Raji (cell line): ENCODE measurements around the gene UNC50.

Source experiments
- POLR2A ChIP-seq: IDR thresholded peaks from 2 replicates; pipeline ENCODE4 v1.6.1; 2011; ENCODE audit warnings: low read depth, low read length, control low read depth; ENCODE audit not compliant: insufficient read depth

Gene UNC50

DNA sequence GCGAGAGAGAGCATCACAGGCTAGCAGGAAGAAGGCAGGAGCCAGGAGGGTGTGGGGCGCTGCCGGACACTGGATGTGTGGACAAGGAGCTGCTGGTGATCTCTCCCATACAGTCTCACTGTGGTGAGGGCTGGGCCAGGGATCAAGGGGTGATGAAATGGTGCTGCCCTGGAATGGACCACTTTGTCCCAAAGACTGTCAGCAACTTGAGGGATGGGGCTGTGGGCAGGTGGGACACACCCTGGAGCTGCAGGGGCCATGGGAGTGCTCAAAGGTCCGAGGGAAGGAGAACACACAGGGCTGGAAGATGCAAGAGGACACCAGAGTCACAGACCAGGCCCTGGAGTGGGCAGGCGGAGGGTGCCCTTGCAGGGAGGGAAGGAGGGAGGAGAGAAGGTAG, 38.0 kb upstream of the UNC50 start:
- TF ChIP-seq POLR2A, result no peak

DNA sequence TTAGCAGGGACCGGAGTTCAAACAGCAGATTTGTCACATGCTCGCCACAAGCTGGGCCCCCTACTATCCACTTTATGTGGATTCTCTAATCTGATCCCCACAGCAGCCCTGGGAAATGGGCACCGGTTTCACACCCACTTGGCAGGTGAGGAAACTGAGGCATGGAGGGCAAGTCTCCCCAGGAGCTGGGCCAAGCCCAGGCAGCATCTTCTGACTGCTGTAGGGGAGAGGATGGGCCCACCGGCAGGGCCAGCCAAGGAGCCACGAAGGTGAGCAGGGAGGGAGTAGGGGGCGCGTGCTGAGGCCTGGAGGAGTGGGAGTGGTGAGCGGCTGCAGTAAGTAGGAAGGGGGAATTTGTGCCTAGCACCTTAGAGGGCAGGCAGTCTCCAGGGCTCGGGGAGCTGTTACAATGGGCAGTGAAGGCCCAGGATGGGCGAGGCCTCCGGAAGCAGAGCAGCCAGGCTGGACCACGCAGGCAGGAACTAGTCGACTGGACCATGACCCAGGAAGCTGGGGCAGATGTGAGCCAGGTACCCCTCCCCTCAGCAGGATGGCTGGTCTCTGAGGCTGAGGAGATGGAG, 37.2 kb upstream of the UNC50 start:
- no peak for TF ChIP-seq POLR2A

DNA sequence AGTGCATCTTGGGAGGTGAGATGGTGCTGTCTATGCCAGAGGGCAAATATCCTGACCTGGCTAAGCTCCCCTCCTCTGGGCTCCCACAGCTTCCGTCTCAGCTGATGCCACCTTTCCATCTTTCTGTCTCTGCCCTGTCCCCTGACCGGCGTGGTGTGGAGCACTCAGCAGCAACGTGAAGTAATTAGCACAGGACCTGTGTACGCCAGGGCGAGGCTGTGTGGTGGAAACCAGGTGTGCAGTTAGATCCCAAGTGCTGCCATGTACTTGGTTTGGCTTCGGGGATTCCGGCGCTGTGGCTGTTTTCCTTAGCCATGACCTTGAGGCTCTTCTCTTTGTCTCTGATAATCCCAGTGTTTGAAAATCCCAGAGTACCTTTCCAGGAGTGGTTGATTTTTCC, 36.6 kb upstream of the UNC50 start:
- no peak for TF ChIP-seq POLR2A

DNA sequence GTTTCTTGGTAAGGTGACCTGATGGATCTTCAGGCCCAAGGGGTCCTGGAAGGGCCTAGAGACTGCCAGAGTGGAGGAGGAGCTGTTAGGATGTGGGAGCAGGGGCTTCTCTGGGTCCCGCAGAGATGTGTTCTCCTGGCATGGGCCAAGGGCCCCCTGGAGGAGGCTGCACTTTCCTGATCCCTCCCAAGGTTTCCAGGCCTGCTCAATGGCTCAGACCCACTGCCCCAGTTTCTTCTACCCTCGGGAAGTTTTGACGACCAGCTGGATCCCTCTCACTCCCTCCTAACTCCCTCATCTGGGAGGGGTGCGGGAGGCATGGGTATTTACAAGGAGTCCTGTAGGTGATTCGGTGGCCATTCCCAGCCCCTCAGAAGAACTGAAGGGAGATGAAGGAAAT, 36.2 kb upstream of the UNC50 start:
- no peak for TF ChIP-seq POLR2A

DNA sequence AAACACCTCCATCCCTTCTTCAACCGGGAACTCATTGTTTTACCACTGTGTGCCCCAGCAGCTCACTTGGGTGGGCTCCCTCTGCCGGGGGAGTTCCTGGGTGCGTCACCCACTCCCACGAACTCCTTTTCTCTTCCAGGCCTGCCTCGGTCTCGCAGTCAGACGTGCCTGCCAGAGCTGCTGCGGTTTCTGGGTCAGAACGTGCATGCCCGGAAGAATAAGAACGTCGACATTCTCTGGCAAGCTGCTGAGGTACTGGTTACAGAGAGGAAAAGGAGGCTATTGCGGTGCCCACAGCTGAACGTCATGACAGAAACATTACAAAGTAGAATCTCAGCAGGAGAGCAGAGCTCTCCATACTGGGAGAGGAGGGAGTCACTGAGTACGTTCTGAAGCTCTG, 35.7 kb upstream of the UNC50 start:
- TF ChIP-seq POLR2A, result no peak

DNA sequence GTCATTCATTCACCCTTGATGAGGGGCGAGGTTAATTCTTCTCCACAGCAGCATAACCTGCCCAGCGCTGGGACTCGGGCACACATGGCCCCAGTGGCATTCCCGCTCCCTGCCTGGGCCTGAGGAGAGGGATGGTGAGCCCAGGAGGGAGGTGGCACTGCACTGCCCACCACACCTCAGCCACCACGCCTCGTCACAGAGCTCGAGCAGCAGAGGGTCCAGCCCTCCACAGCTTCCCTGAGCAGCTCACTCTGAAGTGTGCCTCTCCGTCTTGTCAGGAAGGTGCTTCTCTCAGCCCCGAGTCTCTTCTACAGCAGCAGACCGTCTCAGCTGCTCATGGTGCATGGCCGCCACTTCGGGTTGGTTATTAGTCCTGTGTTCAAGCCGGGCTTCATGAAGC, 35.0 kb upstream of the UNC50 start:
- no peak for TF ChIP-seq POLR2A

DNA sequence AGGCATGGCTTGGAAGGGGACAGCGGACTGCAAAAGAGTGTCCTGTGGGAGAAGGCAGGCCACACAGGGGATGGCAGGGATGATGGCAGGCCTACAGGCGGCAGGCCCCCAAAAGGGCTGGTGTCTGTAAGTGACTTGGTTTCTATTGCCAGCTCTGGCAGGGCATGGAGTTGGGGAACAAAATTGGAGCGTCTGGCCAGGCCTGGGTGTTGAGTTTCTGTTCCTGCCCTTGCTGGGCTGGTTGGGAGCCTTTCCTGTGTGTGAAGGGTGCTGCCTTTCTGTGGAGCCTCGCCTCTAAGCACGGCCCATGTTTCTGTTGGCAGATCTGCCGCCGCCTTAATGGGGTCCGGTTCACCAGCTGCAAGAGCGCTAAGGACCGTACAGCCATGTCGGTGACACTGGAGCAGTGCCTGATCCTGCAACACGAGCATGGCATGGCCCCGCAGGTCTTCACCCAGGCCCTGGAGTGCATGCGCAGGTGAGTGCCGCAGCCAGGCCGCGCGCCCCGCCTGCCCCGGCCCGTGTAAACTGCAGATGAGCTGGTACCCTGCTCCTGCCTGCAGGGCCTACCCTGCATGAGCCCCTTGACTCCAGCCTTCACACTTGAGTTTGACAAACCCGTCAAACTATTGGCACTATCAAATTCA, 31.6 kb upstream of the UNC50 start:
- no peak for TF ChIP-seq POLR2A

DNA sequence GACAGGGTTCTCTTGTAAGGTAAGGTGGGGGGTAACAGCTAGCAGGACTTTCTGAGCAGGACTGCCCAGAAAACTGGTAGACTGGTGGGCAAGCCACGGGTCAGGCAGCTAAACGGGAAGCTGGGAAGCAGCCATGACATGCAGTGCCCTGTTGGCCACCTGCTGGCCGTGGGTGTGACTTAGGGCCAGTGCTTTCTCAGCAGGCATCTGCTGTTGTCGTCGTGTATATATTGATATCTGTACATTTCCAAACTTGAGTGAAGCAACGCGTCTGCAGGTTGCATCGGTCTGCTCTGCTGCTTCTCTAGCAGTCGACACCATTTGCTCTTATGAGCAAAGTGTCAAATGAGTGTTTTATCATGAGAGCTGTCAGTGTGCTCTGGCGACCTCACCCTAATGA, 31.1 kb upstream of the UNC50 start:
- TF ChIP-seq POLR2A, result no peak

DNA sequence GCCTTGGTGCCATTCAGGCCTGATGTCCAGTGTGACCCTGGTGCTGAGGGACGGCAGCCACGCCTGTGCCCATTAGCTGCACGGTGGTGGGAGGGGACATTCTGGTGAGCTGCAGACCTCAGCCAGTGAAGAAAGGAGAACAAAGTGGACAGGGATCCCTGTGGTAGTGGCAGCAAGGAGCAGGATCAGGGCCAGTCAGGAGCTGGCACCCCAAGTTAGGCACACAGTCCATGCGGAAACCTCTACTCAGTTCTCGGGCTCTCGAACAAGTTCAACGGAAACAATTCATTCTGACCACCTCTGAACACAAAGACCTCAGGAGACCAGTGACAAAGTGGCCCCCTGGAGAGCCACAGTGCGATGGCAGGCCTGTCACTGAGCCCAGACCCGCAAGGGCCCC, 30.2 kb upstream of the UNC50 start:
- no peak for TF ChIP-seq POLR2A

DNA sequence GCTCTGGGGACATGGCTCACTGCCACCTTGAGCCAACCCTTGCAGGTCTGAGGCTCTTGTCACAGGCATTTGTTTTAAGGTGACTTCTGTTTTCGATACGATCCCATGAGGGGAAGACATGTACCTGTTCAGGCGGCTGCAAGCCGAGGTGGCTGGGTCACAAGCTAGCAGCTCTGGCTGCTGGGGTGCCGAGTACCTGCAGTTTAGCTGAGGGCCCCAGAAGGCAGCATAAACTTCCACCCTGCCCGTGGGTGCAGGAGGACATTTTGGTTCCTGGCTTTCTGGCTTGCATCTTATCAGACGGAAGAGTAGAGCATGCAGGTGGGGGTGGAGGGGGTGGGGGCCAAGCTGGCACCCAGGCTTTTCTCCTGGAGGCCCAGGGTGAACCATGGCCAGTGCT, 28.5 kb upstream of the UNC50 start:
- TF ChIP-seq POLR2A, result no peak

DNA sequence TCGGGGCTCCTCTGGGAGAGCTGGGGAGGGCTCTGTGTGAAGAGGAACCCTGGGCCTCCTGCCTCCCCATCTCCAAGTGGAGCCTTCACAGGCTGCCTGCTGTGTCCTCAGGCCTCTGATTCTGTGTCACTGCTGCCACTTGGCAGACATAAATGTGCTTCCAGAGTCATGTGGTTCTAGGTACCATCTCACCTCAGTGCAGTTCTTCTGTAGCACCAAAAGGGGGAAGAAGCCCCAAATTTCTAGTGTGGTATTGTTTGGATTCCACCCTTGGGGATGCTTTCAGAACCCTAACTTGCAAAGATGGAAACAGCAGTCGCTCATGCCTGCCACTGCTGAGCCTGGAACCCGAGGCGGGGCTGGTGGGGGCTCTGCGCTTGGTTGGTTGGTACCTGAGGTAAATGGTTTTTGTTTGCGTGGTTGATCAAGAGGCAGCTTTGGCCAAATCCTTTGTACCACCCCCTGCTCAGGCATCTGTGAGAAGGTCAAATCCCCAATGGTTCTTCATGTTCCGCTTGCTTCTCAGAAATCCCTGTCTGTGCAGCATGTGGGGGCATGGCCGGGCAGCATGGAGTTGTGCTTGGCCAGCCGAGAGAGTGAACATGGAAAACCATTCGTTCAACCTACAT, 27.6 kb upstream of the UNC50 start:
- TF ChIP-seq POLR2A, result no peak

DNA sequence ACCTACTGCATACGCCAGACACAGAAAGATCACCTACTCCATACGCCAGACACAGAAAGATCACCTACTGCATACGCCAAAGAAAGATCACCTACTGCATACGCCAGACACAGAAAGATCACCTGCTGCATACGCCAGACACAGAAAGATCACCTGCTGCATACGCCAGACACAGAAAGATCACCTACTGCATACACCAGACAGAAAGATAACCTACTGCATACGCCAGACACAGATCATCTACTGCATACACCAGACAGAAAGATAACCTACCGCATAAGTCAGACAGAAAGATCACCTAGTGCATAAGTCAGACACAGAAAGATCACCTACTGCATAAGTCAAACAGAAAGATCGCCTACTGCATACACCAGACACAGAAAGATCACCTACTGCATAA, 25.9 kb upstream of the UNC50 start:
- TF ChIP-seq POLR2A, result no peak

DNA sequence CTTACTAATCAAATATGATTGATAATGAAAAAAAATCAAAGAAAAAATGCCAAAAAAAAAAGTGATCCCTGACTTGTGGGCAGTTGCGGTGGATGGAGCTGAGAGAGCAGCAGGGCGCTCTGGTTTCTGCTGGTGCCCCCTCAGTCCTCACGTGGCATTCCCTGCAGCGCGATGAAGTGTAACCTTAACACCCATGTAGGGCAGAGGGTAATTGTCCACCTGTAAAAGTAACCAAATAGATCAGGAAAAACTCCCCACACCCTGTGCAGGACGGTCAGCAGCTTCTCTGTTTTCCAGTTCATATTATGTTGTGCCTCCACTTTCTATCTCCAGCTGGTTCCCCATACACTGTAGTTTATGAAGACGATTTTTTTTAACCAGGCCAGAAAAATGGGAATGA, 25.1 kb upstream of the UNC50 start:
- TF ChIP-seq POLR2A, result no peak

DNA sequence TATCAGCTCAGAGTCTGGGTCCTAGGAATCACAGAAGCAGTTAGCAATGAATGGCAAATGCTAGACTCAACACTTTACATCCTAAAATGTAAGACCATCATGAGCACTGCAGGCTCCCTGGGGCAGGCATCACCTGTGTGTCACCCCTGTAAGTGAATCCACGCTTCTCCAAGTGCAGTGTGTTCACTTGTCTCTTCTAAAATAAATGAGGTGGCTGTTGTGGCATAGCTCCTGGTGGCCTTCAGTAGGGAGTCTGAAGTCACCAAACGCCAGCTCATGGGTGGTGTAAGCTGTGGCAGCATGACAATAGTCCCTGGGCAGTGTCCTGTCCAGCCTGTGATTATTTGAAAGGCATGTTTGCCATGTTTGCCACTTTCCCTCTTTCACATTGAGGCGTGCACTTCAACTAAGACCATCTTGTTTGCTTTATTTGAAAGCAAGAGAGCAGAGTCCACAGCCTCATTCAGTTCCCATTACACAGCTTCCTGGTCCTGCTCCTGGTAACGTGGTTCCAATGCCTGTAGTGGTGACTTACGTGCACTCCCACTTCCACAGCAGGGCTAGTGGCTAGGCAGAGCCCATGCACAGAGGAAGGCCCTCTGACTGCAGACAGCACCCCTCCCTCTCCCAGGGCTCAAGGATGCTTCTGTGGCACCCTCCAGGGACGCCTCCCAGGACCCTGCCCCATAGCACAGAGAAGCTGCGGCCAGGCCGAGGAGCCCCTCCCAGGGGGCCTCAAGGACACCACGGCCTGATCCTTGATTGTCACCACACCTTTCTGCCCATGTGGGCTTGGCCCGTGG, 24.4 kb upstream of the UNC50 start:
- no peak for TF ChIP-seq POLR2A

DNA sequence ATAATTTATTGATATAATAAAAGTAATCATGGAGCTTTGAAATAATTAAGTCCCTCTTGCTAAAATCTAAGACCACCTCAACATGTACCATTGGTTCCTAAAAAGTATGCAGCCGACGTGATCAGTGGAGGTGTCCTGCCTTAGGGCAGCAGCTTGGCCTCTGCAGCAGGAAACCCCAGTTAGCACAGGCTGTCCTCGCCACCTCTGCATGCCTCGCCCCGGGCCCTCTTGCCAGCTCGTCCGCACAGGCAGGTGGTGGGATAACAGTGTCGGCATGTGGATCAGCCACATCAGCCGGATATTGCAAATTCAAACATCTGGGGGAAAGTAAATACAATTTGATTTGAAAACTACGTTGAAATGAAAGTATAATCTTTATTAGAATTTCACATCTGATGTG, 23.0 kb upstream of the UNC50 start:
- no peak for TF ChIP-seq POLR2A
